AG04449 (cell line): ENCODE data around the gene MGST2.
A peak's percentile ranks its signal among the peaks of the same experiment; 100 is the strongest.

ENCODE experiments used
- CTCF ChIA-PET: fragments of 350-600 bp; formaldehyde crosslinking; extraction: SDS; loops from one replicate; lab custom pipeline; 2021; ENCODE audit warnings: antibody characterized with exemption; lab: Yijun Ruan, JAX
- POLR2A ChIA-PET: fragments of 400-600, 350-600 bp; formaldehyde crosslinking; extraction: SDS; loops from one replicate; lab custom pipeline; 2020; ENCODE audit warnings: antibody characterized with exemption, inconsistent platforms; lab: Yijun Ruan, JAX
- DNase-seq: peaks from one replicate; pipeline ENCODE4 v3.0.0-alpha.2; 2010; ENCODE audit warnings: low read depth, low spot score
- H3K4me3 ChIP-seq: 2 replicates; pipeline ENCODE4 v1.5.1; 2011; ENCODE audit warnings: low read depth, mild to moderate bottlenecking, control low read depth, low read length
- TF ChIP-seq, protein P1 (sequence below): IDR thresholded peaks from one replicate; pipeline ENCODE4 v1.5.1; 2011; ENCODE audit warnings: mild to moderate bottlenecking, moderate library complexity, low read length, control low read depth, inconsistent platforms; ENCODE audit not compliant: insufficient read depth; ENCODE audit errors: missing control alignments

Gene MGST2

DNA sequence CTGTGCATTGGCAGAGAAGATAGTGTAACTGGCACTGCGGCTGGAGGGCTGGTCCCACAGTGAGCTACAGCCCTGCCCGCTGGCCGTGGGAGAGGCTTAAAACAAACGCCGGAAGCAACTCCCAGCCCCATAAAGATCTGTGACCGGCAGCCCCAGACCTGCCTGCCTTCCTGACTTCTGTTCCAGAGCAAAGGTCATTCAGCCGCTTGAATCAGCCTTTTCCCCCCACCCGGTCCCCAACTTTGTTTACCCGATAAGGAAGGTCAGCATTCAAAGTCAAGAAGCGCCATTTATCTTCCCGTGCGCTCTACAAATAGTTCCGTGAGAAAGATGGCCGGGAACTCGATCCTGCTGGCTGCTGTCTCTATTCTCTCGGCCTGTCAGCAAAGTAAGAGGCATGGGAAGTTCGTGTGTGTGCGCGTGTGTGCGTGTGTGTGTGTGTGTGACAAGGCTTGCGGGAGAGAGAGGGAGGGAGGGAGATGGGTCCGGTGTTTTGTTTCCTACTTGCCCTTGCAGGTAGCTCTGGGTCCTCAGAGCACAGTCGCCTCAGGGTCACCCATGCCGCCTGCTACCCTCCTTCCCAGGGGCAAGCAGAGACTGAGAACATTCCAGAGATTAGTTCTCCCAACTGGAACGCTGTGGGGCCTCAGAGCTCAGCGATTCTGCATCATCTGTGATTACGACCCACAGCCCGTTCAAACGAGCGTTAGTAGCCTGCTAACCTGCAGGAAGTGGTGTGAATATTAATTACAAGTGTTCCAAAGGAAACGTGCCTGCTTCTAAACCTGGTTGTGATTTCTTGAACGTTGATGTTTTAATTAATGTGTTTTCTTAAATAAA lies at the start of gene MGST2:
TSS of gene MGST2 (plus strand) at position 130 of the 840 bp plus-strand sequence. CDS start at position 331, 201 bp downstream.
- peak within 1 kb of the TSS; percentile 47 for H3K4me3 ChIP-seq
- ChIA-PET CTCF (interaction anchor here (0.7 to 5.1 kb wide), 5 partner anchors 9 to 587 kb away, joined by 3 to 61 read pairs (median 5); no protein-coding TSS in a partner anchor), POLR2A (no interaction called here)
- TF ChIP-seq, protein P1, sequence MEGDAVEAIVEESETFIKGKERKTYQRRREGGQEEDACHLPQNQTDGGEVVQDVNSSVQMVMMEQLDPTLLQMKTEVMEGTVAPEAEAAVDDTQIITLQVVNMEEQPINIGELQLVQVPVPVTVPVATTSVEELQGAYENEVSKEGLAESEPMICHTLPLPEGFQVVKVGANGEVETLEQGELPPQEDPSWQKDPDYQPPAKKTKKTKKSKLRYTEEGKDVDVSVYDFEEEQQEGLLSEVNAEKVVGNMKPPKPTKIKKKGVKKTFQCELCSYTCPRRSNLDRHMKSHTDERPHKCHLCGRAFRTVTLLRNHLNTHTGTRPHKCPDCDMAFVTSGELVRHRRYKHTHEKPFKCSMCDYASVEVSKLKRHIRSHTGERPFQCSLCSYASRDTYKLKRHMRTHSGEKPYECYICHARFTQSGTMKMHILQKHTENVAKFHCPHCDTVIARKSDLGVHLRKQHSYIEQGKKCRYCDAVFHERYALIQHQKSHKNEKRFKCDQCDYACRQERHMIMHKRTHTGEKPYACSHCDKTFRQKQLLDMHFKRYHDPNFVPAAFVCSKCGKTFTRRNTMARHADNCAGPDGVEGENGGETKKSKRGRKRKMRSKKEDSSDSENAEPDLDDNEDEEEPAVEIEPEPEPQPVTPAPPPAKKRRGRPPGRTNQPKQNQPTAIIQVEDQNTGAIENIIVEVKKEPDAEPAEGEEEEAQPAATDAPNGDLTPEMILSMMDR: no peak
- no peak for DNase-seq

DNA sequence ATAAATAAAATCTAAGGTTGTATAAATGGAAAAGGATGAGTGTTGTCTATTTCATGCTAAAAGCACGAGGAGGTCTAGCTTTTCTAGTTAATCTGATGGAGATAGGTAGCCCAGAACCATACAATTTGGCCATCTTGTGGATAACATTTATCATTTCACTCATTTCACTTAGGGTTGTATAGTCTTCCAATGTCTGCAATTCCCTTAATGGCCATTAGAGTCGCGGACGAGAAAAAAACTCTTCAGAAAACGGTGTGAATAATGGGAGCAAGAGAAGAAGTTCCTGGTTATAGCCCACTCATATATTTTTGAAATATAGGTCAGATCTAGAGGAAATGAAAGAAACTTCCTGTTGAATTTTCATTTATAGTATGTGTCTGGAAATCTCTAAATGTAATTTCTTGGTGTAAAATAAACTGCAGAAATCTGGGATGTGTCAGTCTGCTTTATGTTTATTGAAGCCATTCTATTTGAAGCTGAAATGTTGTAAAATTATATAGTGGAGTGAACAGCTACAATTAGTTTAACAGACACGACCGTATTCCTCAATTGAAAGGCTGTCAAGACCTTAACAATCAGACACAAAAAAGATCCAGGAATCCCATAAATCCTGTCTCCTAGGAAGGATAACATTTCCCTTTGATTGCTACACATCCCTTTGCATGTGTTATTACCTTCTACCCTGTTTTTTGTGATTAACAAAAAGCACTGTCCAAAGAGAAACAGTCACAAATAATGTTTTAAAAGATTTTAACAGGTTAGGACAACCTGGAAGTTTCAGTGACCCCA lies 47.7 kb upstream of the MGST2 start:
- TF ChIP-seq, protein P1: peak; percentile 24
- POLR2A ChIA-PET: no interaction called here
- CTCF ChIA-PET: interaction anchor here (1.1 to 10.0 kb wide), 12 partner anchors 10 to 361 kb away, joined by 3 to 116 read pairs (median 8); no protein-coding TSS in a partner anchor
- no peak overlapping the region for H3K4me3 ChIP-seq
- no peak for DNase-seq

DNA sequence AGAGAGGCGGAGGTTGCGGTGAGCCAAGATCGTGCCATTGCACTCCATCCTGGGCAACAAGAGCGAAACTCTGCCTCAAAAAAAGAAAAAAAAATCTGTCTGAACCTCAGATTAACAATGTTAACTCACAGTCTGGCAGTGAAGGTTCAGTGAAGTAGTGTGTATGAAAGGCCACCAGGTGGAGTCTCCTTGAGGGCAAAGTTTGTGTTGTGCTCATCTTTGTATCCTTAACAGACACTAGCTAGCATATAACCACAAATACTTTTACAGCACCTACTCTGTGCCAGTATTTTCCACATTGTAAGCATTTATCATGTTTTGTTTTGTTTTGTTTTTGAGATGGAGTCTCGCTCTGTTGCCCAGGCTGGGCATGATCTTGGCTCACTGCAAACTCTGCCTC lies 46.0 kb upstream of the MGST2 start:
- TF ChIP-seq, protein P1: peak; percentile 55
- ChIA-PET POLR2A (no interaction called here), CTCF (interaction anchor here (0.9 to 10.0 kb wide), 15 partner anchors 8 to 634 kb away, joined by 3 to 116 read pairs (median 6); no protein-coding TSS in a partner anchor)
- no peak for DNase-seq
- H3K4me3 ChIP-seq: no peak overlapping the region

DNA sequence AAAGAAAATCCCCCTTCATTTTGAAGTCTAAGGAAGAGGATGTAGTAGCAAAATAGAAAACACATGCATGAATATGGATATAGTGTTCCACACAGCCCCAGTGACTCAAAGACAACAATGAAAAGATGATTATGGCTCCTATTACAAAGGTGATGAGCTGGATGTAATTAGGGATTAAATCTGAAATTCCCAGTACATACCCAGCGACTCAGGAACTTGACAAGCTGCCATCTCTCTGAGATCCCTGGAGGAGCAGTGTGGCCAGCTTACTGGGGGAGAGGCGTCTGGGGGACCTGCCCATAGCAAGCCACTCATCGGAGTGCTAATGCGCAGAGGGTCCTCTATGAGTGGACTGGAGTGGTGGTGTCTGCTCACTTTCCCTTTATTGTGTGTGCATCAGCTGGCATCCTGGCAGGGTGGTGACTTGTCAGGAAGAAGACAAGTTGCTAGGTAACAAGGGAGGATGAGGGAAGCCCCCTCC lies 42.7 kb upstream of the MGST2 start:
- CTCF ChIA-PET: interaction anchor here (1.0 to 10.0 kb wide), 4 partner anchors 8 to 126 kb away, joined by 3 to 116 read pairs (median 24); no protein-coding TSS in a partner anchor
- POLR2A ChIA-PET: no interaction called here
- H3K4me3 ChIP-seq: no peak overlapping the region
- TF ChIP-seq, protein P1: no peak
- no peak for DNase-seq

DNA sequence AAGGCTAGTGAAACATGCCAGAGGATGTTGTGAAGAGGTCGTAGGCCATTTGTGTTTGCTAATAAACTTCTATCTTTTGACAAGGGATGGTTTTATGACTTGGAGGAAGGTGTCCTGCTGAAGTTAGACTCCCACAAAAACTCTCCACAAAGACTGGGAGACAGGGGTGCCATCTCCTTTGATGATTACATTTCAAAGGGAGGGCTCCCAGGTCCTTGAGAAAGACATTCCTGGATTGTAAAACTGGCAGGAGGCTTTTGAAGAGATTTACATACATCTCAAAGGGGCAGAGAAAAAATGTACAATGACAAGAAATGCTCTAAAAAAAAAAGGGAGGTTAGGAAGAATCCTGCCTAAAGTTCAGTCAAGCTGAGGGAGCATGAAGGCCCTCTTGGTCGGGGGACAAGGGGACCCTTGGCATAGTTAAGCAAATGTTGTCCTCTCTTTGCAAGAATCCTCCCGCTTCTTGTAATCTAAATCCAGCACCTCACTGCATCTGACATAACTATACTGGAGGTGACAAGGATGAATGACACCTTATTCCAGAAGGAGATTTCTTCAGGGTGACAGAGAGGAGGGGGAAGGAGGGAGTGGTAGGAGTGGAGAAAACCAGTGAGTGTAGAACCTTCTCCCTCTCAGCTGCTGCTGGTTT lies 41.1 kb upstream of the MGST2 start:
- no peak for DNase-seq
- ChIA-PET POLR2A (no interaction called here), CTCF (interaction anchor here (1.3 to 4.5 kb wide), 4 partner anchors 10 to 27 kb away, joined by 3 to 32 read pairs (median 8); no protein-coding TSS in a partner anchor)
- TF ChIP-seq, protein P1: no peak
- H3K4me3 ChIP-seq: no peak overlapping the region
